Erythroblast (primary cell): Measurements from ENCODE around the gene FRYL.
A peak's percentile ranks its signal among the peaks of the same experiment; 100 is the strongest.
"Not testable (repeated sequence)": the region's sequence is repeated elsewhere in the genome, so short reads cannot be mapped to it uniquely, and the experiment has no call there.

Source experiments
- DNase-seq, 2 experiments: peaks; one replicate each; lab custom pipeline; 2025; lab: John Stamatoyannopoulos, UW
- GATA1 ChIP-seq: IDR thresholded peaks from 2 replicates; pipeline ENCODE4 v1.6.1; 2011; ENCODE audit warnings: low read depth, mild to moderate bottlenecking, control low read depth, low read length, moderate library complexity
- POLR2A ChIP-seq: IDR thresholded peaks from 2 replicates; pipeline ENCODE4 v1.6.1; 2011; ENCODE audit warnings: mild to moderate bottlenecking, low read length

FRYL gene

GRCh38 chr4:48777739-48778138, 2.3 kb downstream of the FRYL start:
- no peak for DNase-seq

GRCh38 chr4:48774760-48775710, 5.0 kb downstream of the FRYL start:
- TF ChIP-seq GATA1 = no peak
- no peak for DNase-seq

More at GRCh38 chr4:48777739-48778138, 2.3 kb downstream of the FRYL start:
- no peak for TF ChIP-seq GATA1
- TF ChIP-seq POLR2A = no peak

GRCh38 chr4:48772556-48772955, 7.5 kb downstream of the FRYL start:
- no peak for DNase-seq
- TF ChIP-seq POLR2A (no peak), GATA1 (no peak)

GRCh38 chr4:48767055-48767929, 12.8 kb downstream of the FRYL start:
- TF ChIP-seq GATA1 = no peak
- TF ChIP-seq POLR2A = no peak
- peak in 1 of 2 experiments; percentile 30 for DNase-seq

GRCh38 chr4:48766131-48766792, 13.8 kb downstream of the FRYL start:
- no peak for DNase-seq
- TF ChIP-seq GATA1 (no peak), POLR2A (no peak)

- no peak for TF ChIP-seq POLR2A
- no peak for DNase-seq
Observed at GRCh38 chr4:48762408-48762807, 17.7 kb downstream of the FRYL start.

GRCh38 chr4:48761286-48761685, 18.8 kb downstream of the FRYL start:
- TF ChIP-seq POLR2A = no peak
- TF ChIP-seq GATA1 = no peak
- no peak for DNase-seq

GRCh38 chr4:48758703-48759102, 21.4 kb downstream of the FRYL start:
- not testable (repeated sequence) for DNase-seq

GRCh38 chr4:48756689-48757220, 23.3 kb downstream of the FRYL start:
- no peak for DNase-seq
- TF ChIP-seq POLR2A = no peak
- TF ChIP-seq GATA1 = no peak

- no peak for DNase-seq
- TF ChIP-seq GATA1 (no peak), POLR2A (no peak)
Observed at GRCh38 chr4:48755281-48755680, 24.8 kb downstream of the FRYL start.

- DNase-seq = no peak
- no peak for TF ChIP-seq POLR2A
- TF ChIP-seq GATA1 = no peak
Observed at GRCh38 chr4:48753159-48753558, 26.9 kb downstream of the FRYL start.

GRCh38 chr4:48752726-48753125, 27.4 kb downstream of the FRYL start:
- TF ChIP-seq GATA1 (no peak), POLR2A (no peak)
- no peak for DNase-seq

GRCh38 chr4:48752246-48752645, 27.8 kb downstream of the FRYL start:
- TF ChIP-seq POLR2A (no peak), GATA1 (no peak)
- peak in 1 of 2 experiments; percentile 13 for DNase-seq

- no peak for DNase-seq
- TF ChIP-seq GATA1 (no peak), POLR2A (no peak)
Observed at GRCh38 chr4:48748949-48749596, 31.0 kb downstream of the FRYL start.
